Fibroblast of villous mesenchyme (primary cell): ENCODE measurements around the gene DDX24. TPM values are rescaled to one million over a fixed set of nuclear protein-coding genes. Genes with fewer than 3 reads are reported as not detected.

ENCODE experiments used
- DNase-seq: peaks from one replicate; pipeline ENCODE4 v3.0.0-alpha.2; 2010; ENCODE audit warnings: low read depth
- H3K4me3 ChIP-seq: 2 replicates; pipeline ENCODE4 v1.5.1; 2011; ENCODE audit warnings: low read depth, mild to moderate bottlenecking, low read length
- total RNA-seq: library from RNA; depleted of rRNA; stranded (reverse); fragments of >200 nt; gene quantifications from 2 replicates; pipeline ENCODE4 v1.2.3, GENCODE V29; 2012
- TF ChIP-seq, protein P1 (sequence below): IDR thresholded peaks from 2 replicates; pipeline ENCODE4 v1.5.1; 2012; ENCODE audit warnings: low read depth, mild to moderate bottlenecking, low read length; ENCODE audit not compliant: insufficient read depth

DDX24 gene
- total RNA-seq, 1 donor: 128 TPM

DNA sequence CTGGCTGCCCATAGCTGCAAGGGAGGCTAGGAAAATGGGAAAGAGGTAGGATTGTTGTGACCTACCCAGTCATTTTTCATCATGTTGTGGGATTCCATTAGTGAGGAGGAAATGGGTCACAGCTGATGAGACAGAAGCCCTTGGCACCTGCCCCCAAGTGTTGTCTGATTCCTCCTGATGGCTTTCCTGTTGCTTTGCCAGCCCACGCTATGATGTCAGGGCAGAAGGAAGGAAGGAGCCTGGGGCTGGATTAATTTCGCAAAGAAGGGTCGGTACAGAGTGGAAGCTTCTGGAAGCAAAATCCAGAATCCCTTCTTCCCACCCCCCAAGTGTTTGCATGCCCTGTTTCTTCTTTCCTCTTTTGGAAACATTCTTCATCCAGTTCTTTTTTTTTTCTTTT, 46.1 kb downstream of the DDX24 start:
- no peak overlapping the region for H3K4me3 ChIP-seq
- TF ChIP-seq, protein P1, sequence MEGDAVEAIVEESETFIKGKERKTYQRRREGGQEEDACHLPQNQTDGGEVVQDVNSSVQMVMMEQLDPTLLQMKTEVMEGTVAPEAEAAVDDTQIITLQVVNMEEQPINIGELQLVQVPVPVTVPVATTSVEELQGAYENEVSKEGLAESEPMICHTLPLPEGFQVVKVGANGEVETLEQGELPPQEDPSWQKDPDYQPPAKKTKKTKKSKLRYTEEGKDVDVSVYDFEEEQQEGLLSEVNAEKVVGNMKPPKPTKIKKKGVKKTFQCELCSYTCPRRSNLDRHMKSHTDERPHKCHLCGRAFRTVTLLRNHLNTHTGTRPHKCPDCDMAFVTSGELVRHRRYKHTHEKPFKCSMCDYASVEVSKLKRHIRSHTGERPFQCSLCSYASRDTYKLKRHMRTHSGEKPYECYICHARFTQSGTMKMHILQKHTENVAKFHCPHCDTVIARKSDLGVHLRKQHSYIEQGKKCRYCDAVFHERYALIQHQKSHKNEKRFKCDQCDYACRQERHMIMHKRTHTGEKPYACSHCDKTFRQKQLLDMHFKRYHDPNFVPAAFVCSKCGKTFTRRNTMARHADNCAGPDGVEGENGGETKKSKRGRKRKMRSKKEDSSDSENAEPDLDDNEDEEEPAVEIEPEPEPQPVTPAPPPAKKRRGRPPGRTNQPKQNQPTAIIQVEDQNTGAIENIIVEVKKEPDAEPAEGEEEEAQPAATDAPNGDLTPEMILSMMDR: no peak
- DNase-seq: no peak

DNA sequence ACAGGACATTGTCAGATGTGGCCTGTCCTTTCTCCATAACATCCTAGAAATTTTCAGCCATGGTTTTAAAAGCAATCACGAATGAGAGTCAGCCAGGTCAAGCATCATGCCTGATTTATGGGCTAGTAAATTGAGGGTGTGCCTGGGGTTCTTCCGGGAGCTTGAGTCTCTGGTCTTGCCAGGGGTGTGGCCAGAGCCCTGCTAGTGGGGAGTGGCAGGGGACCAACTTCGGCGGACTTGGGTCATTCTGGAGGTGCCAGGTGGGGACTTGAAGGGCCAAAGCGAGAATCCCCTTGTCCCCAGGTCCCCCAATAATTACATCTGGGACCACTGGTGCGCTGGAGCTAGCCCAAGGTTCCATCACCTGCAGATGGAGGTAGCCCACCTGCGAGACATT, 49.1 kb downstream of the DDX24 start:
- H3K4me3 ChIP-seq: no peak overlapping the region
- TF ChIP-seq, protein P1: no peak
- no peak for DNase-seq

DNA sequence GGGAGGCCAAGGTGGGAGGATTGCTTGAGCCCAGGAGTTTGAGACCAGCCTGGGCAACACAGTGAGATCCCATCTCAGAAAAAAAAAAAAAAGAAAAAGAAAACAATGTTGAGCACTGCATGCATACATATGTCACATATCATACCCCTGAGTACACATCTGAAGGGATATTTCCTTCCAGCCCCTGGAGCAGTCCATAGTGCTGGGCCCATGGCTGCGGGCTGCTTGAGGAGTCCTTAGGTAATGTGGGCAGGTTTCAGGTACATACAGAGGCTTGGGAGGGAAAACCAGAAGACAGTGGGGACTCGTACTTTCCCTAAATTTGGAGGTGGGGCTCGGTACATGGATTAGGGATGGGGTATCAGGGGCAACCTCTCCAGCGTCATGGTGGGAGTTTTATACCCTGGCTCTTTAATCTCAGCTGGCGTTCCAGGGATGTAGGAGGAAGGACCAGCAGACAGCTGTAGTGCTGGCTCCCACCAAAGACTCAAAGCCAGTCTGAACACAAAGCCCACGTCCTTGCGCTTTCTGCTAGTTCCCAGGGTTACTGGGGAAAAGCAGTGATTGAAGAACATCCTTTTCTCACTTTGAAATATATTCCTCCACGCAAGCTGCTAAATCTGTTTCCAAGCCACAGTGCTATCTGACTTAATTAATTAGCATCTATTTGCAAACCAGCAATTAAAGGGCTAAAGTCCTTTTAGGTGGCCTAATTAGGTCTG, 49.7 kb downstream of the DDX24 start:
- TF ChIP-seq, protein P1: no peak
- DNase-seq: no peak
- H3K4me3 ChIP-seq: no peak overlapping the region

DNA sequence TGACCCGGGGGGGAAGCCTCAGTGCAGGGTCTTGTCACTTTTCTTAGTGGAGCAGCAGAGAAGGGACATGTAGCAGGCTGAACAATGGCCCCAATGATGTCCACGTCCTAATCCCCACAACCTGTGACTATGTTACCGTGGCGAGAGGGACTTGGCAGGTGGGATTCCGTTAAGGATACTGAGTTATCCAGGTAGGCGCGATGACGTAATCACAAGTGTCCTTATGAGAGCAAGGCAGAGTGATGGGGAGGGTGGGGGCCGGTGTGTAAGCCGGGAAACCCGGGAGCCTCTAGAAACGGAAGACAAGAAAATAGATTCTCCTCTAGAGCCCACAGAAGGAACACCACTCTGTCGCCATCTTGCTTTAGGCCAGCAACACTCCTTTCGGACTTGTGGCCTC, 50.4 kb downstream of the DDX24 start:
- TF ChIP-seq, protein P1: no peak
- DNase-seq: no peak
- H3K4me3 ChIP-seq: no peak overlapping the region

DNA sequence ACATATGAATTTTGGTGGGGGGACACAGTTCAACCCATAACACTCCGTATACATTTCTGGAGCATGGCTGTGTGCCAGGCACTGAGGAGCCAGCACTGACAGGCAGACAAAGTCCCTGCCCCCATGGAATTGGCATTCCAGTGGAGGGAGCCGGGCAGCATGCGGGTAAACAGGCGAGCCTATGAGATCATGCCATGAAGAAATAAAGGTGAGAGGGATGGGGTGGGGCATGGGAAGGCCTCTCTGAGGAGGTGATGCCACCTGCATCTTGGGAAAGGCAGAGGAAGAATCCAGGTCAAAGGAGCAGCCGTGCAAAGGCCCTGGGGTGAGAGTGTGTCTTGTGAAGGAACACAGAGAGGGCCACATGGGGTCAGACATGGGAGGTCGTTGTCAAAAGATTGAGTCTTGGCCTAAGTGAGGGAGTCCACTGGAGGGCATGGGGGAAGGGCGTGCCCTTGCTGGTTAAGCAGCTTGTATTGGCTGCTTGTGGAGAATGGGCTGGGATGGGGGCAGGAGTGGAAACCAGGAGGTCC, 51.3 kb downstream of the DDX24 start:
- TF ChIP-seq, protein P1: no peak
- no peak overlapping the region for H3K4me3 ChIP-seq
- no peak for DNase-seq

DNA sequence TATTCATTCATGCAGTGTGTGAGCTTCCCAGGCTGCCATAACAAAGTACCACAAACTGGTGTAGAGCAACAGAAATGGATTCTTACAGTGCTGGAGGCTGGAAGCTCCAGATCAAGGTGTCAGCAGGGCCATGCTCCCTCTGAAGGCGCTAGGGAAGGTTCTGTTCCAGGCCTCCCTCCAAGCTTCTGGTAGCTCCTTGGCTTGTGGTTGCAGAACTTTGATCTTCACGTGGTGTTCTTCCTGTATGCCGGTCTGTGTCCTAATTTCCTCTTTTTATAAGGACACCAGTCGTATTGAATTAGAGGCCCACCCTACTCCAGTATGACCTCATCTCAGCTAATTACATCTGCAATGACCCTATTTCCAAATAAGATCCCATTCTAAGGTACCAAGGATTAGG, 51.7 kb downstream of the DDX24 start:
- DNase-seq: no peak
- TF ChIP-seq, protein P1: no peak
- H3K4me3 ChIP-seq: no peak overlapping the region

DNA sequence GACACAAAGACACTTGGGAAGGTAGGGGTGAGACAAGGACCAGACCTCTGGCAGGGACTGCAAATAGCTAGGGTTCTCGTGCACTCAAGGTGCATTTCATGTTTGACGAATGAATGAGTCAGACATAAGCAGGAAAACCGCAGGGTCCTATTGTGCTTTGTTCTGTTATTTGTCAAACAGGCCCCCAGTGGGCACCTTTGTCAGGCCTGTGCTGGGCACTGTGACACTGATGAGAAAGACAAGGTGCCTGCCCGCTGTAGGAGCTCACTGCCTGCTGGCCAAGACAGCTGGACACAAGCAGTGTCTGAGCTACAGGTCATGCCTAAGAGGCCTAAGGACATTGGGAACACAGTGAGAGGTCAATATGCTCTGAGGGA, 52.6 kb downstream of the DDX24 start:
- DNase-seq: no peak
- no peak overlapping the region for H3K4me3 ChIP-seq
- TF ChIP-seq, protein P1: no peak
